HepG2 (cell line): Measurements from ENCODE around the gene TMEM165. TPM values are rescaled to one million over a fixed set of nuclear protein-coding genes. Genes with fewer than 3 reads are reported as not detected.

Experiments
- AGO2 ChIP-seq: fragments of 200-400 bp; formaldehyde crosslinking; optimal IDR thresholded peaks from 2 replicates; pipeline ENCODE3; 2017; ENCODE audit warnings: mild to moderate bottlenecking, low read depth, low read length, moderate library complexity
- FOXP4 ChIP-seq: sonication (generic); formaldehyde crosslinking; IDR thresholded peaks from 2 replicates; pipeline ENCODE4 v1.4.0; 2020; ENCODE audit warnings: missing genetic modification reagents
- MLLT10 ChIP-seq: sonication (generic); formaldehyde crosslinking; IDR thresholded peaks from 2 replicates; pipeline ENCODE4 v1.4.0; 2020; ENCODE audit warnings: missing genetic modification reagents
- NRL ChIP-seq: sonication (generic); formaldehyde crosslinking; IDR thresholded peaks from 2 replicates; pipeline ENCODE4 v1.5.0; 2020; ENCODE audit warnings: missing genetic modification reagents, mild to moderate bottlenecking, moderate library complexity, borderline replicate concordance
- POLR2AphosphoS2 ChIP-seq: IDR thresholded peaks from 2 replicates; pipeline ENCODE4 v1.6.1; 2011; ENCODE audit warnings: low read depth, low read length, improper control_type of control experiment
- RARG ChIP-seq: sonication (generic); formaldehyde crosslinking; IDR thresholded peaks from 2 replicates; pipeline ENCODE4 v1.4.0; 2020; ENCODE audit warnings: low read depth, mild to moderate bottlenecking, missing genetic modification reagents
- REXO4 ChIP-seq: sonication (generic); formaldehyde crosslinking; IDR thresholded peaks from 2 replicates; pipeline ENCODE4 v1.8.0; 2022; ENCODE audit warnings: missing genetic modification reagents, mild to moderate bottlenecking, borderline replicate concordance
- SNRNP70 ChIP-seq: fragments of 200-400 bp; formaldehyde crosslinking; IDR thresholded peaks from 2 replicates; pipeline ENCODE4 v1.6.1; 2017; ENCODE audit warnings: mild to moderate bottlenecking, low read depth, low read length, moderate library complexity
- ZBTB25 ChIP-seq: IDR thresholded peaks from 2 replicates; pipeline ENCODE4 v1.6.1; 2018; ENCODE audit warnings: missing genetic modification reagents
- ZFP37 ChIP-seq: sonication (generic); formaldehyde crosslinking; IDR thresholded peaks from 2 replicates; pipeline ENCODE4 v1.4.0; 2020; ENCODE audit warnings: missing genetic modification reagents, borderline replicate concordance
- ZNF121 ChIP-seq: sonication (generic); formaldehyde crosslinking; IDR thresholded peaks from 2 replicates; pipeline ENCODE4 v1.5.0; 2020; ENCODE audit warnings: mild to moderate bottlenecking, missing genetic modification reagents
- ZNF589 ChIP-seq: sonication (generic); formaldehyde crosslinking; conservative IDR thresholded peaks from 2 replicates; pipeline ENCODE4 v1.8.0; 2022; ENCODE audit warnings: mild to moderate bottlenecking, moderate library complexity, missing genetic modification reagents
- polyA plus RNA-seq, 8 experiments: library from polyadenylated mRNA; depleted of rRNA in 3 of 8; stranded (reverse) in 7 of 8; unstranded in 1 of 8; fragments of >200 nt; fragmentation: Illumina TruSeq in 4 of 8; extraction: Trizol in 4 of 8; gene quantifications; 2 replicates each; pipeline versions ENCODE4 v1.2.1 to v1.2.3, GENCODE V29; 2011 to 2016; ENCODE audit warnings: low read depth in 4 of 8, missing spikeins in 1 of 8, mixed read lengths in 1 of 8; ENCODE audit not compliant: insufficient read depth in 1 of 8
- total RNA-seq, 5 experiments: library from RNA; depleted of rRNA; stranded (reverse); fragments of >200 nt; fragmentation: Illumina TruSeq; extraction: Trizol; gene quantifications; 2 replicates each; pipeline ENCODE4 v1.2.3, GENCODE V29; 2016; ENCODE audit warnings: low read depth in 1 of 5
- TF ChIP-seq, protein P1 (sequence below): sonication (generic); formaldehyde crosslinking; IDR thresholded peaks from 2 replicates; pipeline ENCODE4 v1.9.0; 2021; ENCODE audit warnings: missing genetic modification reagents, mild to moderate bottlenecking, borderline replicate concordance
- TF ChIP-seq, protein P2 (sequence below): sonication (generic); formaldehyde crosslinking; conservative IDR thresholded peaks from 2 replicates; pipeline ENCODE4 v1.5.0; 2020; ENCODE audit warnings: missing genetic modification reagents
- TF ChIP-seq, protein P3 (sequence below): sonication (generic); formaldehyde crosslinking; IDR thresholded peaks from 2 replicates; pipeline ENCODE4 v1.4.0; 2020; ENCODE audit warnings: missing genetic modification reagents, borderline replicate concordance
- TF ChIP-seq, protein P4 (sequence below): sonication (generic); formaldehyde crosslinking; IDR thresholded peaks from 2 replicates; pipeline ENCODE4 v1.4.0; 2020; ENCODE audit warnings: missing genetic modification reagents, low read depth, mild to moderate bottlenecking, borderline replicate concordance

The TMEM165 gene
- total and polyA plus RNA-seq, 2 of the 13 experiments (the other 11 are each of a cell fraction or from before 2014, with no cell fraction given): 54.6 to 103 TPM

DNA sequence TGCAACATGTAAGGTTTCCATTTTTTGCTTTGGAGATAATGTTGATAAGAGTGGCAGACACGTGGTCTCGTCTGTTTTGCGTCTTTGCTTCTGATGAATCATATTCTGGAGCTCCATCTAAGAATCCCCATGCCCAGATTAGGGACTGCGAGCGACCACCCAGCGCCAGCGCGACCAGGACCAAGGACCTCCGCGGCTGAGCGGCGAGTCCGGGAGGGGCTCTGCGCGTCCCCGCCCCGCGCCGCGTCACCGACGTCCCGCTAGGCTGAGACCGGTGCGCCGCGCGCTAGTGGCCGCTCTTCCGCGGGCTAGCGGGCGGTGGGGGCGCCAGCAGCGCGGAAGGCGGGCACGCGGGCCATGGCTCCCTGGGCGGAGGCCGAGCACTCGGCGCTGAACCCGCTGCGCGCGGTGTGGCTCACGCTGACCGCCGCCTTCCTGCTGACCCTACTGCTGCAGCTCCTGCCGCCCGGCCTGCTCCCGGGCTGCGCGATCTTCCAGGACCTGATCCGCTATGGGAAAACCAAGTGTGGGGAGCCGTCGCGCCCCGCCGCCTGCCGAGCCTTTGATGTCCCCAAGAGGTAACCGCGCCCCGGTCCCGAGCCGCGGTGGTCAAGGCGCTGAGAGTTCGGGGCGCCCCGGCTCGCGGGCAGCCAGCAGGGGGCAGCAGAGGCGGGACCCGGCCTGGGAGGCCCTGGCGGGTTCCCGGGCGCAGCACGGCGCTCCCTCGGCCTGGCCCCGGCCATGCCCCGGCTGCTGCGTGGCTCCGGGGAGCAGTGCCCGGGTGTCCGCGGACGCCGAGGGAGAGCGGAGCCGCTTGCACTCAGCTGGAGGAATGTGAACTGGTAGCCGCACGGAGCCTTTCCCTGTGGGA is 49.5 kb upstream of the TMEM165 start, which contains the start of gene SRD5A3 (continued):
- TF ChIP-seq REXO4 (CRISPR knock-in tag) (no peak), ZBTB25 (CRISPR knock-in tag) (no peak; the same call in 1 of the 2 replicates), RARG (CRISPR knock-in tag) (0 out of 2 replicates have a peak, but pooled peaks have one; percentile 32), MLLT10 (CRISPR knock-in tag) (no peak), FOXP4 (CRISPR knock-in tag) (no peak), SNRNP70 (no peak), POLR2AphosphoS2 (no peak), NRL (CRISPR knock-in tag) (no peak), AGO2 (peak; percentile 36), ZNF589 (CRISPR knock-in tag) (no peak), ZFP37 (no peak), ZNF121 (CRISPR knock-in tag) (0 out of 2 replicates have a peak, but pooled peaks have one; percentile 23)
- TF ChIP-seq, protein P1, sequence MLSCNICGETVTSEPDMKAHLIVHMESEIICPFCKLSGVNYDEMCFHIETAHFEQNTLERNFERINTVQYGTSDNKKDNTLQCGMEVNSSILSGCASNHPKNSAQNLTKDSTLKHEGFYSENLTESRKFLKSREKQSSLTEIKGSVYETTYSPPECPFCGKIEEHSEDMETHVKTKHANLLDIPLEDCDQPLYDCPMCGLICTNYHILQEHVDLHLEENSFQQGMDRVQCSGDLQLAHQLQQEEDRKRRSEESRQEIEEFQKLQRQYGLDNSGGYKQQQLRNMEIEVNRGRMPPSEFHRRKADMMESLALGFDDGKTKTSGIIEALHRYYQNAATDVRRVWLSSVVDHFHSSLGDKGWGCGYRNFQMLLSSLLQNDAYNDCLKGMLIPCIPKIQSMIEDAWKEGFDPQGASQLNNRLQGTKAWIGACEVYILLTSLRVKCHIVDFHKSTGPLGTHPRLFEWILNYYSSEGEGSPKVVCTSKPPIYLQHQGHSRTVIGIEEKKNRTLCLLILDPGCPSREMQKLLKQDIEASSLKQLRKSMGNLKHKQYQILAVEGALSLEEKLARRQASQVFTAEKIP (CRISPR knock-in tag): no peak
- TF ChIP-seq, protein P2, sequence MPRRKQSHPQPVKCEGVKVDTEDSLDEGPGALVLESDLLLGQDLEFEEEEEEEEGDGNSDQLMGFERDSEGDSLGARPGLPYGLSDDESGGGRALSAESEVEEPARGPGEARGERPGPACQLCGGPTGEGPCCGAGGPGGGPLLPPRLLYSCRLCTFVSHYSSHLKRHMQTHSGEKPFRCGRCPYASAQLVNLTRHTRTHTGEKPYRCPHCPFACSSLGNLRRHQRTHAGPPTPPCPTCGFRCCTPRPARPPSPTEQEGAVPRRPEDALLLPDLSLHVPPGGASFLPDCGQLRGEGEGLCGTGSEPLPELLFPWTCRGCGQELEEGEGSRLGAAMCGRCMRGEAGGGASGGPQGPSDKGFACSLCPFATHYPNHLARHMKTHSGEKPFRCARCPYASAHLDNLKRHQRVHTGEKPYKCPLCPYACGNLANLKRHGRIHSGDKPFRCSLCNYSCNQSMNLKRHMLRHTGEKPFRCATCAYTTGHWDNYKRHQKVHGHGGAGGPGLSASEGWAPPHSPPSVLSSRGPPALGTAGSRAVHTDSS (CRISPR knock-in tag): no peak
- TF ChIP-seq, protein P3, sequence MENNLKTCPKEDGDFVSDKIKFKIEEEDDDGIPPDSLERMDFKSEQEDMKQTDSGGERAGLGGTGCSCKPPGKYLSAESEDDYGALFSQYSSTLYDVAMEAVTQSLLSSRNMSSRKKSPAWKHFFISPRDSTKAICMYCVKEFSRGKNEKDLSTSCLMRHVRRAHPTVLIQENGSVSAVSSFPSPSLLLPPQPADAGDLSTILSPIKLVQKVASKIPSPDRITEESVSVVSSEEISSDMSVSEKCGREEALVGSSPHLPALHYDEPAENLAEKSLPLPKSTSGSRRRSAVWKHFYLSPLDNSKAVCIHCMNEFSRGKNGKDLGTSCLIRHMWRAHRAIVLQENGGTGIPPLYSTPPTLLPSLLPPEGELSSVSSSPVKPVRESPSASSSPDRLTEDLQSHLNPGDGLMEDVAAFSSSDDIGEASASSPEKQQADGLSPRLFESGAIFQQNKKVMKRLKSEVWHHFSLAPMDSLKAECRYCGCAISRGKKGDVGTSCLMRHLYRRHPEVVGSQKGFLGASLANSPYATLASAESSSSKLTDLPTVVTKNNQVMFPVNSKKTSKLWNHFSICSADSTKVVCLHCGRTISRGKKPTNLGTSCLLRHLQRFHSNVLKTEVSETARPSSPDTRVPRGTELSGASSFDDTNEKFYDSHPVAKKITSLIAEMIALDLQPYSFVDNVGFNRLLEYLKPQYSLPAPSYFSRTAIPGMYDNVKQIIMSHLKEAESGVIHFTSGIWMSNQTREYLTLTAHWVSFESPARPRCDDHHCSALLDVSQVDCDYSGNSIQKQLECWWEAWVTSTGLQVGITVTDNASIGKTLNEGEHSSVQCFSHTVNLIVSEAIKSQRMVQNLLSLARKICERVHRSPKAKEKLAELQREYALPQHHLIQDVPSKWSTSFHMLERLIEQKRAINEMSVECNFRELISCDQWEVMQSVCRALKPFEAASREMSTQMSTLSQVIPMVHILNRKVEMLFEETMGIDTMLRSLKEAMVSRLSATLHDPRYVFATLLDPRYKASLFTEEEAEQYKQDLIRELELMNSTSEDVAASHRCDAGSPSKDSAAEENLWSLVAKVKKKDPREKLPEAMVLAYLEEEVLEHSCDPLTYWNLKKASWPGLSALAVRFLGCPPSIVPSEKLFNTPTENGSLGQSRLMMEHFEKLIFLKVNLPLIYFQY (CRISPR knock-in tag): peak; percentile 53; the same call in 1 of the 2 replicates
- TF ChIP-seq, protein P4, sequence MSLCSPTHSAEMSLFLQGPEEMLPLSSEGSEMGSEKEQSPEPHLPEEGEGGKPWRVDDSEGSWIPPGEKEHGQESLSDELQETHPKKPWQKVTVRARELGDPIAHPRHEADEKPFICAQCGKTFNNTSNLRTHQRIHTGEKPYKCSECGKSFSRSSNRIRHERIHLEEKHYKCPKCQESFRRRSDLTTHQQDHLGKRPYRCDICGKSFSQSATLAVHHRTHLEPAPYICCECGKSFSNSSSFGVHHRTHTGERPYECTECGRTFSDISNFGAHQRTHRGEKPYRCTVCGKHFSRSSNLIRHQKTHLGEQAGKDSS (CRISPR knock-in tag): no peak; the same call in 1 of the 2 replicates
